ENCODE results near the gene UBE2J2. TPM values are rescaled to one million over a fixed set of nuclear protein-coding genes. Genes with fewer than 3 reads are reported as not detected.

The UBE2J2 gene
- total and polyA plus RNA-seq, 2 of the 8 experiments (the other 6 are each of a cell fraction or from before 2014, with no cell fraction given): 33.6 to 67.9 TPM

- Histone ChIP-seq H3K79me1 (ENCODE audit: low read depth, low read length) (peaks cover 16% of the 10 kb centered on the region), H2BK20ac (ENCODE audit: low read length) (no peak overlapping the region), H3K18ac (ENCODE audit: extremely low read depth, low read length) (no peak overlapping the region), H3K79me2 (ENCODE audit: control insufficient read depth in 1 of 2, insufficient read depth in 2 of 2, low read length in 2 of 2) (peaks cover 0 to 8% of the 10 kb centered on the region in 2 experiments; a peak in 1 of 4 replicates), H3K23ac (ENCODE audit: insufficient read length) (no peak overlapping the region), H3K4me1 (replicated peaks in 1 of 4; ENCODE audit: control insufficient read depth in 3 of 4, insufficient read depth in 4 of 4, low read length in 3 of 4) (peaks cover 0 to 9% (median 3%) of the 10 kb centered on the region in 4 experiments; a peak in 4 of 7 replicates), H3K56ac (replicated peaks; ENCODE audit: insufficient read length, low read depth, low read length) (no peak overlapping the region), H4K5ac (ENCODE audit: insufficient read length, low read depth, low read length) (no peak overlapping the region), H3K14ac (ENCODE audit: insufficient read length) (no peak overlapping the region), H3K27ac (ENCODE audit: low read depth, low read length) (no peak overlapping the region), H3K9me3 (ENCODE audit: insufficient read depth in 2 of 2, low read depth in 1 of 2, low read length in 1 of 2) (peaks cover 0 to 9% of the 10 kb centered on the region in 2 experiments; a peak in 2 of 4 replicates), H2BK12ac (ENCODE audit: low read depth, low read length) (no peak overlapping the region), H4K20me1 (replicated peaks in 1 of 2; ENCODE audit: control insufficient read depth in 1 of 2, insufficient read depth in 2 of 2, low read length in 2 of 2) (peaks cover 2 to 13% of the 10 kb centered on the region in 2 experiments), H3K9ac (replicated peaks in 1 of 4; ENCODE audit: extremely low read depth in 1 of 4, low read depth in 3 of 4, low read length in 3 of 4) (no peak overlapping the region), H3K4me2 (ENCODE audit: insufficient read depth in 1 of 2, low read depth in 2 of 2, low read length in 2 of 2) (no peak overlapping the region), H3K27me3 (replicated peaks in 1 of 4; ENCODE audit: control insufficient read depth in 3 of 4, extremely low read depth in 1 of 4, insufficient read depth in 3 of 4, low read length in 3 of 4) (no peaks in the 10 kb centered on the region; a peak in 2 of 7 replicates), H2AFZ (ENCODE audit: low read length) (no peak overlapping the region), H2AK5ac (ENCODE audit: low read depth, low read length) (no peak overlapping the region), H4K8ac (ENCODE audit: extremely low read depth, insufficient read depth, low read length) (peak overlapping the region; percentile 41; the same call in 1 of the 2 replicates), H3K23me2 (ENCODE audit: low read depth, low read length) (peaks cover under 1% of the 10 kb centered on the region; the same call in 1 of the 2 replicates), H2BK120ac (replicated peaks; ENCODE audit: low read depth, low read length) (no peak overlapping the region), H3K4me3 (ENCODE audit: extremely low read depth in 1 of 4, insufficient read depth in 2 of 4, low read depth in 3 of 4, low read length in 4 of 4) (no peak overlapping the region), H4K91ac (replicated peaks; ENCODE audit: insufficient read length, low read length) (no peak overlapping the region), H2BK15ac (ENCODE audit: low read length) (no peak overlapping the region), H3K4ac (replicated peaks; ENCODE audit: insufficient read length, low read depth, low read length) (no peak overlapping the region), H3K36me3 (ENCODE audit: control insufficient read depth in 2 of 4, insufficient read depth in 4 of 4, low read length in 3 of 4) (peaks cover 0 to 8% (median 0%) of the 10 kb centered on the region in 4 experiments; a peak in 1 of 8 replicates), H2BK5ac (ENCODE audit: low read depth, low read length) (no peak overlapping the region)
- TF ChIP-seq YY1 (IDR thresholded peaks at IDR 0.05; ENCODE audit: low read depth, low read length) (no peak), CREB1 (IDR thresholded peaks at IDR 0.05) (no peak), SIRT6 (IDR thresholded peaks at IDR 0.05; ENCODE audit: low read length) (no peak)
- FAIRE-seq (no peak), DNase-seq (ENCODE audit: low read depth in 1 of 2, low spot score in 2 of 2) (no peak)
- WGBS, 2 experiments (ENCODE audit: extremely low coverage in 1 of 2, insufficient coverage in 1 of 2, insufficient read length in 1 of 2, insufficient replicate concordance in 2 of 2, low coverage in 1 of 2, low lambda C conversion rate in 2 of 2, missing lambda C conversion rate in 1 of 2): 87% methylated on average over 17 of the region's 22 CpGs; no CpG with 5 or more reads in 1 of the 2 experiments
- ChIA-PET POLR2A (ENCODE audit: partially characterized antibody) (interaction anchor here (0.8 to 1.1 kb wide), 2 partner anchors 11 to 133 kb away, joined by 3 to 5 read pairs; partner anchors contain the start of gene C1QTNF12), CTCF (ENCODE audit: partially characterized antibody) (interaction anchor here (0.6 to 1.4 kb wide), 6 partner anchors 10 to 172 kb away, joined by 3 to 6 read pairs (median 4); partner anchors contain the start of gene C1QTNF12)
Observed at GRCh38 chr1:1236176-1236763, 37.4 kb downstream of the UBE2J2 start.

All from H1 (cell line).